Type B pancreatic cell (in vitro differentiated cells): ENCODE results near the gene GRM4. TPM values are rescaled to one million over a fixed set of nuclear protein-coding genes. Genes with fewer than 3 reads are reported as not detected.

Source experiments
- DNase-seq: peaks from one replicate; pipeline ENCODE4 v3.0.0; 2021; ENCODE audit warnings: mixed read lengths; ENCODE audit not compliant: unreplicated experiment; ENCODE audit errors: extremely low spot score
- H3K27ac Mint-ChIP-seq: 2 replicates; pipeline ENCODE4 v1.8.0; 2021; ENCODE audit warnings: mild to moderate bottlenecking, mixed read lengths
- H3K27me3 Mint-ChIP-seq: 2 replicates; pipeline ENCODE4 v1.8.0; 2021; ENCODE audit warnings: mixed read lengths
- H3K36me3 Mint-ChIP-seq: 2 replicates; pipeline ENCODE4 v1.8.0; 2021; ENCODE audit warnings: mixed read lengths
- H3K4me1 Mint-ChIP-seq: one replicate; pipeline ENCODE4 v1.8.0; 2021; ENCODE audit warnings: mixed read lengths; ENCODE audit not compliant: unreplicated experiment
- H3K4me3 Mint-ChIP-seq: 2 replicates; pipeline ENCODE4 v1.8.0; 2021; ENCODE audit warnings: mild to moderate bottlenecking, mixed read lengths
- H3K9me3 Mint-ChIP-seq: 2 replicates; pipeline ENCODE4 v1.8.0; 2021; ENCODE audit warnings: mixed read lengths
- CTCF ChIP-seq: fragments of 200-600 bp; sonication (generic); conservative IDR thresholded peaks from 2 replicates; pipeline ENCODE4 v1.5.0; 2021; ENCODE audit warnings: antibody characterized with exemption, mild to moderate bottlenecking
- total RNA-seq: library from RNA; stranded (reverse); gene quantifications from 2 replicates; pipeline ENCODE4 v1.2.1, GENCODE V29; 2021; ENCODE audit warnings: low replicate concordance

Gene GRM4
- total RNA-seq, 1 donor from 2014 or later: 2.2 TPM

GRCh38 chr6:34150766-34151165 lies 4.9 kb upstream of the GRM4 start:
- no peak for DNase-seq
- no peak for TF ChIP-seq CTCF
- no peaks in the 10 kb centered on the region for H3K9me3 Mint-ChIP-seq
- peaks cover 9% of the 10 kb centered on the region for H3K4me1 Mint-ChIP-seq
- H3K4me3 Mint-ChIP-seq: no peak overlapping the region
- no peaks in the 10 kb centered on the region for H3K36me3 Mint-ChIP-seq
- H3K27me3 Mint-ChIP-seq: peaks cover 75% of the 10 kb centered on the region
- H3K27ac Mint-ChIP-seq: no peak overlapping the region

- Mint-ChIP-seq H3K9me3 (no peaks in the 10 kb centered on the region), H3K4me1 (peaks cover 9% of the 10 kb centered on the region), H3K36me3 (no peaks in the 10 kb centered on the region), H3K27ac (no peak overlapping the region), H3K4me3 (peak overlapping the region; percentile 9), H3K27me3 (peaks cover 79% of the 10 kb centered on the region)
- DNase-seq: no peak
- no peak for TF ChIP-seq CTCF
These were observed 4.0 kb upstream of the GRM4 start for GRCh38 chr6:34149831-34150400.

- Mint-ChIP-seq H3K9me3 (no peaks in the 10 kb centered on the region), H3K4me3 (peak overlapping the region; percentile 9), H3K27ac (no peak overlapping the region), H3K4me1 (peaks cover 9% of the 10 kb centered on the region), H3K27me3 (peaks cover 79% of the 10 kb centered on the region), H3K36me3 (no peaks in the 10 kb centered on the region)
- TF ChIP-seq CTCF: no peak
- no peak for DNase-seq
These were observed 3.5 kb upstream of the GRM4 start for GRCh38 chr6:34149452-34149810.

GRCh38 chr6:34148631-34149451 lies 3.0 kb upstream of the GRM4 start:
- Mint-ChIP-seq H3K9me3 (no peaks in the 10 kb centered on the region), H3K36me3 (no peaks in the 10 kb centered on the region), H3K4me3 (no peak overlapping the region), H3K4me1 (peaks cover 9% of the 10 kb centered on the region), H3K27ac (no peak overlapping the region), H3K27me3 (peaks cover 76% of the 10 kb centered on the region)
- no peak for TF ChIP-seq CTCF
- no peak for DNase-seq

- H3K27me3 Mint-ChIP-seq: peaks cover 79% of the 10 kb centered on the region
- H3K4me3 Mint-ChIP-seq: no peak overlapping the region
- no peaks in the 10 kb centered on the region for H3K9me3 Mint-ChIP-seq
- peaks cover 9% of the 10 kb centered on the region for H3K4me1 Mint-ChIP-seq
- no peaks in the 10 kb centered on the region for H3K36me3 Mint-ChIP-seq
- TF ChIP-seq CTCF: no peak
- no peak for DNase-seq
- H3K27ac Mint-ChIP-seq: no peak overlapping the region
These were observed 2.2 kb upstream of the GRM4 start for GRCh38 chr6:34147906-34148630.
